ENCODE data around the gene CALCOCO2.

CALCOCO2 gene

DNA sequence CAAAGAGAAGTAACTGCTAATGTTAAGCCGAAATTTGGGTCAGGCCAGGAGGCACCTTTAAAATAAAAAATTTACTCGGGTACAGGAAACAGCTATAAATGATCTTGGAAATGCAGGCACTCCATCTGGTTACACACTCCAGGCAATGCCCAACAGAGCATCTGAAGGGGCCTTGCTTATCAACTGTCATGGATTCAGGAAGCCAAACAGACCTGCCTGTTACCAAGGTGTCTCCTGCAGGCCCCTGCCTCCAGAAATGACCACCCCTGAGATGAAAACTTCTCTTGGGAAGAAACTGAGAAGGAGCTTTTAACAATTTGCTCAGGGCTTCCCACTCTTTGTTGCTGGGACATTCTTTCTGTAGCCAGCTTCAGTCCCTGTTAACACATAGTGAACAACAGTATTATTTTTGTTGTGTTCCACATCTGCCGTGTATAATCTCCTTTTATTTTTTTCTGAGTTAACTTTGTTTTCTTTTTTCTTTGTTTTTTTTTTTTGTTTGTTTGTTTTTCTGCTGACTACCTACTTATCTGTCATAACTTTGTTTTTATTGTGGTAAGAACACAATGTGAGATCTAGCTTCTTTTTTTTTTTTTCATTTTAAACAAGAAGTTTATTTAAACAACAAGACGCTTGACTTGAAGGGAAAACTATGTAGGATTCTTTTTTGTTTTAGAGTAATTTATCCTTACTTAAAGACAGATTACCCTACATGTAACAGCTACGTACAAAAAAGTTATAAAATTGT, 43.0 kb downstream of the CALCOCO2 start:
- FAIRE-seq = no peak

DNA sequence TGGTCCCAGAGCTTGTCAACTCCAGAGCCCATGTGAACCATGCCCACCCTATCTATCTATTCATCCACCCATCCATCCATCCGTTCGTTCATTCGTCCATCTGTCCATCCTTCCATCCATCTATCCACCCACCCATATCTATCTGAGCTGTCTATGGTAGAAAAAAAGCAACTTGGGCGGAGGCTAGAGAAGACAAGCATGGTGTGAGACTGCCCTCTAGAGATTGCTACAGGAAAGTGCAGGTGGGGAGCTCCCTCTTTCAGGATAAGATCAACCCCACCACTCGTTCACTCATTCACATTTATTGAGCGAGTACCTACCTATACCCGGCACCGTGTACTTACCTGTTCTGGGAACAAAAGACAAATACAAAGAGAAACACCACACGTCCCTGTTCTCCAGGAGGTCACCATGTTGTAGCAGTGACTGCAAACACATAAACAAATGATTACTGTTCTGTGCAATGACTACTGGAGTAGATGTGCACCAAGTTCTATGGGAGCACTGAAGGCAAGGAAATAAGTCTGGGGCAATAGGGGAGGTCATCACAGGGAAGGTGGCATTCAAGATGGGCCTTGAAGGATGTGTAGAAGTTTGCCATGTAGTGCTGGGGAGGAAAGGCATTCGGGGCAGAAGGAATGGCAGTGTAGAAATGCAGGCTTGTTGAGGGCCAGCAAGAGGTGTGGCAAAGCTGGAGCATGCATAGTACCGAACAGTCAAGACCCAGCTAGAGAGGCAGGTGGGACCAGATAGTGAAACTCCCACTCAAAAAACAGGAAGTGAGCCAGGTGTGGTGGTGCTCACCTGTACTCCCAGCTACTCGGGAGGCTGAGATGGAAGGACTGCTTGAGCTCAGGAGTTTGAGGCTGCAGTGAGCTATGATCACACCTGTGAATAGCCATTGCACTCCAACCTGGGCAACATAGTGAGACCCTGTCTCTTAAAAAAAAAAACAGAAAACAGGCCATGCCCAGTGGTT, 48.4 kb downstream of the CALCOCO2 start:
- no peak for FAIRE-seq

DNA sequence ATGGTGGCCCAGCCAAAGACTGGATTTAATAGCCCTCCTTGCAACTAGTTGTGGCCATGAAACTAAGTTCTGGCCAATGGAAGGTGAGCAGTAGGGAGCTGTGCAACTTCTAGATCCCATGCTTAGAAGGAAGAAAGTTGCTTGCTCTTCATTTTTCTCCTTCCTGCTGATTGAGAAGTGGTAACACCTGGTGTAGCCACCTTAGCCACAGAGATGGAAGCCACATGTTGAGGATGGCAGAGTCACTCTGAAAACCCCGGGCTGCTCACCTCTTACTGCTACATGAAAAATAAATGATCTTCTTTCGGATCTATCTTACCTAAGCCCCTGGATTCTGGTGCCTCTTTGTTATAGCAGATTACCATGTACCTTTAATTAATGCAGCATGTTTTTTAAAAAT, 51.4 kb downstream of the CALCOCO2 start:
- FAIRE-seq = no peak

DNA sequence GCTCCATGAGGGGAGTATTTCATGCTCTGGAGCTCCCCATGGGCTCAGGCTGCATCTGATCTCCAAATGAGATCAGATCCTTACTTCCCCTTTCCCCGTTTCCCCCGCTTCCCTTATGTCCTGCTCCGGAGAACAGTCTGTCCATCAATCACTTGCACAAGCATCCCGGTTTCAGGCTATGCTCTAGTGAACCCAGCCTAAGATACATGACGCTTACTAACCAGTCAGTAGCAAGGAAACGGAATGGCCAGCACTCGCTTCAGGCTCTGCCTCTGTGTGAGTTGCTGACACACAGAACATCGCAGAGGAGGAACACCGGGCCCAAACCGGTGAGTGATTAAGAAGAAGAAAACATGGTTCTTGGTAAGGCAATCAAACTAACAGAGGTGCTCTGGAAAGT, 52.3 kb downstream of the CALCOCO2 start:
- FAIRE-seq = no peak

DNA sequence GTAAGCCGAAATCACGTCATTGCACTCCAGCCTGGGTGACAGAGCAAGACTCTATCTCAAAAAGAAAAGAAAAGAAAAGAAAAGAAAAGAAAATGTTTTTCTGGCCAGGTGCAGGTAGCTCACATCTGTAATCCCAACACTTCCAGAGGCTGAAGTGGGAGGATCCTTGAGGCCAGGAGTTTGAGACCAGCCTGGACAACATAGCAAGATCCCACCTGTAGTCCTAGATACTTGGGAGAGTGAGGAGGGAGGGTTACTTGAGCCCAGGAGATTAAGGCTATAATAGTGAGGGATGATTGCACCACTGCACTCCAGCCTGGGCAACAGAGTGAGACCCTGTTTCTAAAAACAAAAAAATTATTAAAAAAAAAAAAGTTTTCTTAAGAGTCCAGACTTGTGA, 59.3 kb downstream of the CALCOCO2 start:
- no peak for FAIRE-seq

DNA sequence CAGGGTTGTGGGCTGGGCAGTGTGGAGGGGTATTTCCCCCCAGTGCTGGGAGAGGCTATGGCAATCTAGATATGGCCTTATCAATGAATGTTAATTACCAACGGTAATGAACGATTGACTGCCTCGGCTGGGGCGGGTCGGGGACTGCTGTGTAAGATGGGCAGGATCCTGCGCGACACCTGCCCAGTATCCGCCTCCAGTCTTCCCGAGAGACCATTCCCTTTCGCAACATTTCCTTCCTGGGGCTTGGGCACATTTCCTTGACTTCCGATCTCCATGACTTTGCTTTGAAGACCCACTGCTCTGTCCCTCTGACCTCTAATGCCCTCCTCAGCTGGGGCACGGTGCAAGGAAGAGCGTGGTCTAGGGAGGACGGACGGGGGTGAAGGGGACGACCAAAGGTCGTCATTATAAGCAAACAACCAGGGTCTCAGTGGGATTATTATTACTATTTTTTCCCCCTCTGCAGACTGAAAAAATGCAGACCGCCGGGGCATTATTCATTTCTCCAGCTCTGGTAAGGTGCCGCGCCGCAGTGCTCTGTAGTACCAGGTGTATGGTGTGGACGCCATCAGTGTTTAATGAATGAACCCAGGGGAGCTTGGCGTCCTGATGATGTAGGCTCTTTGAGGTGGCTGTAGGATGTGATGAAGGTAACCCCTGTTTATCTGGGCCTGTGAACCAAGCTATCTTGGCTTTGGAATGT, 62.3 kb downstream of the CALCOCO2 start:
- no peak for FAIRE-seq

DNA sequence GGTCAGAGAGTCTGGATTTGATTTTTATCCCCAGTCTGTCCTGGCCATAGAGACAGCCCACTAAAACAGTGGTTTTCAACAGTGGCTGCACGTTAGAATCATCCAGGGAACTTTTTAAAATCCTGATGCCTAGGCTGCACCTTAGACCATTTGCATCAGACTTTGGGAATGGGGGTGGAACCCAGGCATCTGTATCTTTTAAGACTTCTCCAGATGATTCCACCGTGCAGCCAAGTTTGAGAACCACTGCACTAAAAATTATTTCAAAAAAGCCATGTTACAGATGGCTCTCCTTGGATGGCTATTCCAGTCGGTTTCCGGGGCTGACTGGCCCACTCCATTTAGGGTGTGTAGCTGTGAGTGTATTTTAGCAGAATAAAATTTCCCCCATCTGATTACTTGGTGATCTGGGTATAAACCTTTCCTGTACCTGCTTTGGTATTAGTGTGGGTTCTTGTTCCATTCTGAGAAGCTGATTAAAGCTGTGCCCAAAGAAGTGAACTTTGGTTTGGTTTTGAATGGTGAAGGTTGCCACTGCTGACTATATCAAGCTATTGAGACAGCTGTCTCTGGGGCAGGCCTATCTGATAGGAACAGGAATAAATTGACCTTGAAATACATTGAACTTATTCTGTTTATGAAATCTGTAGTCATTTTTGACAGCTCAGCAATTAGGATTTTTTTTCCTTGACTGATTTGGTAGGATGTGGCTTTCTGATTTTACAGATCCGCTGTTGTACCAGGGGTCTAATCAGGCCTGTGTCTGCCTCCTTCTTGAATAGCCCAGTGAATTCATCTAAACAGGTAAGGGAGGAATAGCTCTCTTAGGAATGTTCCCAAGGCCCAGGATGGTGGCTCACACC, 63.0 kb downstream of the CALCOCO2 start:
- FAIRE-seq = no peak

DNA sequence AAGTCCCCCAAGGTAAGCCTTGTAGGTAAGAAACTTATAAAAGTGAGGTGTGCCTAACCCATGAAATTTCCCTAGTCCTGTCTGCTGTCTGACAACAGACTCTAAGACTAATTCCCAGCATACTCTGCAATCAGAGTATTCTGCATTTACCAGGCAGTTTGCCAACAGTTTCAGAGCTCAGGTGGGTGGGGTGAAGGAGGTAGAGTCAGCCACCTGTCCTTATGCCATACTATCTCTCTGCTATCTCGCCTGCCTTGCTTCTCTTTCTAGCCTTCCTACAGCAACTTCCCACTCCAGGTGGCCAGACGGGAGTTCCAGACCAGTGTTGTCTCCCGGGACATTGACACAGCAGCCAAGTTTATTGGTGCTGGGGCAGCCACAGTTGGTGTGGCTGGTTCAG, 64.1 kb downstream of the CALCOCO2 start:
- no peak for FAIRE-seq

DNA sequence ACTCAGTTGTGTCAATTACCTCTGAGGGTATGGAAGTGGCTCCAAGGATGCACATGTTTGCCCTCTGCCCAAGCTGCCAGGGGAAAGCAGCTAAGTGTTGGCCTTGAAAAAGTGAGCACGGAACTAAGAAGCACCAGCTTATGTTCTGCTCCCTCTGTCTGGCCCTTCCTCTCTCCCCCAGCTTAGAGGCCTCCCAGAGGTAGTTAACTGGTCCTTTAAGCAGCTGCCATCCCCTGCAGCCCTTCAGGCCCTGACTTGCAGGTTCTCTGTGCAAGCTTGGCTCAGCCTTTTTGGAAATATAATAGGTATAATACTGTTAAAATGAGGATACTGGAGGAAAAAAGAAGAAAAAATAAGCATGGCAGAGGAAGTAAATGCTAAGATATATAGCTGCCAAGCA, 70.4 kb downstream of the CALCOCO2 start:
- no peak for FAIRE-seq

DNA sequence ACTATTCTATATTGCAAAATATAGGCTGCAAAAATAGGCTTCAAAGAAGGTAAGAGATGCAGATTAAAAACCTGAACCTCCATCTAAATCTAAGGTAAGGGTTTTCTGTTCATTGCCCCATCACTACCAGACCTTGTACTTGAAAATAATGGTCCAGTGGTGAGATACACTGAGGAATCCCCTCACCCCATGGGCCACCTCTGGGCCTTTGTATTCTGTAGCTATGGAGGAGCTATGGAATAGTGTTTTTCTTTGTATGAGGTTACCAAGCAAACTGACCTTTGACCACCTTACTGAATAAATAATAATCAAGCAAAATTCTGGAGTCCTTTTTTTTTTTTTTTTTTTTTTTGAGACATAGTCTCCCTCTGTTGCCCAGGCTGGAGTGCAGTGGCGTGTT, 72.6 kb downstream of the CALCOCO2 start:
- no peak for FAIRE-seq

DNA sequence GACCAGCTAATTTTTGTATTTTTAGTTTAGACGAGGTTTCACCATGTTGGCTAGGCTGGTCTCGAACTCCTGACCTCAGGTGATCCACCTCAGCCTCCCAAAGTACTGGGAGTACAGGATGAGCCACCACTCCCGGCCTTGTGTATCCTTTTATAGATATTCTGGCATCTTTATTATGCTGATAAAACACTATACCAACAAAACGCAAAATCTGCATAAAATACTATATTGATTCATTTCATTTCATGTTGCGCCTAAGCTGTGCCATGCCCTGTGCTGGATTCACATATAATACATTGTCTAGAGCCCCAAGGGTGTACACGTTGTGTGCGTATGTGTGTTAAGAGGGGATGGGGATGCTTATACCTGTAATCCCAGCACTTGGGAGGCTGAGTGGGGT, 73.6 kb downstream of the CALCOCO2 start:
- no peak for FAIRE-seq

DNA sequence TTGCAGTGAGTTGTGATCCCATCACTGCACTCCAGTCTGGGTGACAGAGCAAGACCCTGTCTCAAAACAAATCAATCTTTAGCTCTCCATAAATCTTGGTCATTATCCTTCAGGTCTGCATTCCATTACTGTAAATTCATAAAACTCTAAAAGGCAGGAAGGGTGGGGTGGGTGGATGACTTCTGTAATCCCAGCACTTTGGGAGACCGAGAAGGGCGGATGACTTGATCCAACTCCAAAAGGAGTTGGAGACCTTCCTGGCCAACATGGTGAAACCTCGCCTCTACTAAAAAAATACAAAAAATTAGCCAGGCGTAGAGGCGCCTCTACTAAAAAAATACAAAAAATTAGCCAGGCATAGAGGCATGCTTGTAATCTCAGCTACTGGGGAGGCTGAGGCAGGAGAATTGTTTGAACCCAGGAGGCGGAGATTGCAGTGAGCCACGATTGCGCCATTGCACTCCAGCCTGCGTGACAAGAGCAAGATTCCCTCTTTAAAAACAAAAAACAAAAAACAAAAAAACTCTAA, 75.2 kb downstream of the CALCOCO2 start:
- FAIRE-seq = no peak

DNA sequence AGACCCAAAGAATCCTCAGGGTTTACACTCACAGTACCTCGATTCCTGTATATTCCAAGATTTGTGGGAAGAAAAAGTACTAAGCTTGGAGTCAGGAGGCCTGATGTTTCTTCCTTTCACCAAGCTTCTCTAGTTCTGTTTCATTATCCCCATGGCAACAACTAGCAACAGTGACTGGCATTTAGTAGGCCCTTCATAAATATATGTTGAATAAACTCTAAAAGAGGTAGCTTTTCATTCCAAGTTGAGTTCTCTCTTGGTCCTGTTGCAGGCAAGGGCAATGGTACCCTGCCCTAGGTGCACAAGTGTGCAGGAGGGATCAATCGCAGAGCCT, 76.8 kb downstream of the CALCOCO2 start:
- FAIRE-seq = no peak

DNA sequence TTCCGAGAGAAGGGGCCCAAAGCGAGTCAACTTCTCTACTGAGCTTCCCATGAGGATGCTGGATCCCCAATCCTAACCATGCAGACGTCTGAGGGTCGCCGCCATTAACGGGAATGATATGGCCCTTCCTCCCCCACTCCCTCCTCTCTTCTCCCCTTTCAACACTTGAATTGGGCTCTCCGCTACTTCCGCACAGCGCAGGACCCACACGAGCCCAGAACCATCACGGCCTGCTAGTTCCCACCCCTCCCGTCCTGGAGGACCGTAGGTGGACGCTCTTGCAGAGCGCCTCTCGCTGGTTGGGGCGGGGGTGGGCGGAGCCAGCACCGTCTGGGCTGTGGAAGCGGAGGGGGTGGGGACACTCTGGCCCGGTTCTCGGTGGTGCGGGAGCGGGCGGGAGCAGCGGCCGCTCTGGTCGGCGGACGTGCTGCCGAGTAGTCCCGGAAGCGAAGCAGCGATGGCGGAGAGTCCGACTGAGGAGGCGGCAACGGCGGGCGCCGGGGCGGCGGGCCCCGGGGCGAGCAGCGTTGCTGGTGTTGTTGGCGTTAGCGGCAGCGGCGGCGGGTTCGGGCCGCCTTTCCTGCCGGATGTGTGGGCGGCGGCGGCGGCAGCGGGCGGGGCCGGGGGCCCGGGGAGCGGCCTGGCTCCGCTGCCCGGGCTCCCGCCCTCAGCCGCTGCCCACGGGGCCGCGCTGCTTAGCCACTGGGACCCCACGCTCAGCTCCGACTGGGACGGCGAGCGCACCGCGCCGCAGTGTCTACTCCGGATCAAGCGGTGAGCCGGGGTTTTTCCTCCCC, 77.4 kb downstream of the CALCOCO2 start, which contains the start of gene UBE2Z:
Gene UBE2Z (plus strand): TSS at position 361 of the 797 bp plus-strand sequence. CDS start 97 bp downstream, at position 458.
- FAIRE-seq = peak; percentile 61

DNA sequence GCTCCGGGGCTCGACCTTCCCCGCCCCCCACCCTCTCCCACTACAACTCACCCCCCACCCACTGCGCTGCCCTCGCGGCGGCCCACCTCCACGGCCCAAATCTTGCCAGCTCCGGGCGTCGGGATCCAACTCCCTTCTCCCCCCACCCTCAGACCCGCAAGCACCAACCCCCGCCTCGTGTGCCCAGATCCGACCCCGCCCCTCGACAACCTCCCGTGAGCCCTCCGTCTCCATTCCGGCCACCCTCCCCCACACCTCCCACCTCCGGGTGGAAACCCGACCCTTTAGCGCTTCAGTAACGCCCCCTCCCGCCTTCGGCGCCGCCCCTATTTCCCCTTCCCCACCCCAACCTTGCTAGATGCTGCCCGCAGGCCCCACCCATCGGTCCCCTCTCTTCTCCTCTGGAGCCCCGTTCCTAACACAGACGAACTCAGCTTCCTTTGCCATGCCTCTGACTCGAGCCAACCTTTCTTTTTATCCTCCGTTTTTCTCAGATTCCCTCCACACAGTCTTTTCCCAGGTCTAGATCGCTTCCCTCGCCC, 78.1 kb downstream of the CALCOCO2 start:
- no peak for FAIRE-seq

DNA sequence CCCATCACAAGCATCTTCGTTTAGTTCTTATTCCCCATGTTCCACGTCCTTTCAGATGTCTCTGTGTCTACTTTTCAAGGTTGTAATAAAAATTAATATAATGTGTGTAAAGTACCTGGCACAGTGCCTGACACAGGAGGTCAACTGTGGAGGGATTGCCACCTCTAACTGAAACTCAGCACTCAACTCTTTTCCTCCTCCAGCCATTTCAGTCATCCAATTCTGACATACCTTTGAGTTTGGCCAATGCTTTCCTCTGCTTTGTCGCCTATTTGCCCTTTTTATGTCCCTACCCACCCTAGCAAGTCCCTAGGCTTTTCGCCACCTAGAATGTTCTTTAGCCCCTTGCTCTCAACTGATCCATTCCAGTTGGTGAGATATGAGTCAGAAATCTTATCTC, 78.9 kb downstream of the CALCOCO2 start:
- FAIRE-seq = no peak

DNA sequence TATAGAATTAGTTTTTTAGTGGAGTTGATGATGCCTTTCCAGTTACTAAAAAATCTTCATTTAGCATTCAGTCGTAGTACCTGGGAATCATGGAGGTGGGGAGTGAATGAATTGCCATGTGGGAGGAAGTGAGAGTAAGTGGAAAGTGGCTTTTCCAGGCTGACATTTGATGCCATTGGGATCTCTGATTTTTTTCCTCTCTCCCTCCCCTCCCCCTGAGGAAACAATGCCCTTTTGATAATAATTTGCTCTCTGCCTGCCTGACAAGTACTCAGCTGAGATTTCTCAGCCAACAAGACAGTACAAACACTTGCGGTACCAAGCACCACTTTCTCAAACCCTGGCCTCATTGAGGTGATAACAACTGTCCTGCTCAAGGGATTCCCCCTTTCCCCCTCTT, 79.5 kb downstream of the CALCOCO2 start:
- no peak for FAIRE-seq

DNA sequence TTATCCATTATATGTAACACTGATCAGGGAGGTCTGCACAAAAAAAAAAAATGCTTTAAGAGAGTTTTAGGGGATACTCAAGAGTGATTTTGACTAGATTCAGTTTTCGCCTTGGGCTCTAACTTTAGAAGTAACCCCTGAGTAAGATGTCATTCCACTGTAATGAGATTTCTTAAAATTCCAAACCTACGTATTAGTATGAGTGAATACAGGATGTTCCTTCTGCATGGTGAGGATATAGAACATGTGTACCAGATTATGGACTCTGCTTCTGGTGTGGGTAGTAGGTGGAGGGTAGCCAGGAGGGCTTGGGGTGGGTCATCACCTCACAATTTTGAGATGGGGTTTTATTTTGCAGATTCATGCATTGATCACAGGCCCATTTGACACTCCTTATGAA, 81.6 kb downstream of the CALCOCO2 start:
- FAIRE-seq = no peak

All from A204.1 (cell line).